Dedifferentiated amniotic fluid mesenchymal stem cell (primary cell): Measurements from ENCODE around the gene CDC73.

Experiments
- DNase-seq: peaks from one replicate; pipeline ENCODE4 v3.0.0-alpha.2; 2016; ENCODE audit errors: extremely low spot score

Gene CDC73

GRCh38 chr1:193121616-193122593 is at the start of gene CDC73:
TSS of gene CDC73 (plus strand) at chr1:193122031. CDS start at chr1:193122201, 170 bp downstream.
- peak; percentile 91 for DNase-seq

GRCh38 chr1:193077991-193078390 is 43.8 kb upstream of the CDC73 start:
- DNase-seq, result no peak

- DNase-seq, result no peak
Observed at GRCh38 chr1:193079187-193079586, 42.6 kb upstream of the CDC73 start.

- no peak for DNase-seq
Observed at GRCh38 chr1:193083365-193084088, 38.3 kb upstream of the CDC73 start.

GRCh38 chr1:193085263-193085662 is 36.6 kb upstream of the CDC73 start:
- no peak for DNase-seq

GRCh38 chr1:193086342-193086741 is 35.5 kb upstream of the CDC73 start:
- DNase-seq, result no peak

- no peak for DNase-seq
Observed at GRCh38 chr1:193087893-193088292, 33.9 kb upstream of the CDC73 start.

GRCh38 chr1:193090865-193091264 is 31.0 kb upstream of the CDC73 start:
- no peak for DNase-seq

GRCh38 chr1:193094112-193094511 is 27.7 kb upstream of the CDC73 start:
- no peak for DNase-seq

GRCh38 chr1:193102662-193103061 is 19.2 kb upstream of the CDC73 start:
- DNase-seq, result no peak

GRCh38 chr1:193103759-193104501 is 17.9 kb upstream of the CDC73 start:
- DNase-seq, result no peak

- peak; percentile 38 for DNase-seq
Observed at GRCh38 chr1:193104502-193104906, 17.3 kb upstream of the CDC73 start.

- DNase-seq, result peak; percentile 88
Observed at GRCh38 chr1:193104907-193105820, 16.7 kb upstream of the CDC73 start, which contains the start of gene GLRX2. TSS of gene GLRX2 (minus strand) at chr1:193105414. CDS start at chr1:193105382, 32 bp downstream.

- DNase-seq, result no peak
Observed at GRCh38 chr1:193105821-193106177, 16.0 kb upstream of the CDC73 start.

GRCh38 chr1:193108471-193108870 is 13.4 kb upstream of the CDC73 start:
- no peak for DNase-seq

- no peak for DNase-seq
Observed at GRCh38 chr1:193109619-193110018, 12.2 kb upstream of the CDC73 start.

GRCh38 chr1:193110246-193110645 is 11.6 kb upstream of the CDC73 start:
- DNase-seq, result no peak

- no peak for DNase-seq
Observed at GRCh38 chr1:193110864-193111263, 11.0 kb upstream of the CDC73 start.

GRCh38 chr1:193111641-193112090 is 10.2 kb upstream of the CDC73 start:
- peak; percentile 93 for DNase-seq

GRCh38 chr1:193113258-193113991 is 8.4 kb upstream of the CDC73 start:
- no peak for DNase-seq
